Smooth muscle cell of the umbilical artery (primary cell): ENCODE results near the gene NPEPL1. TPM values are rescaled to one million over a fixed set of nuclear protein-coding genes. Genes with fewer than 3 reads are reported as not detected.

Source experiments
- total RNA-seq: library from RNA; depleted of rRNA; stranded (reverse); fragments of >200 nt; gene quantifications from 2 replicates; pipeline ENCODE4 v1.2.3, GENCODE V29; 2014

NPEPL1 gene
- 20.9 and 25.5 TPM in 2 replicates for total RNA-seq

GRCh38 chr20:58692579-58693225 is at the start of gene NPEPL1:
TSS of gene NPEPL1 (plus strand) at chr20:58692800. CDS start at chr20:58692901, 101 bp downstream.

GRCh38 chr20:58650776-58651558 is 41.6 kb upstream of the NPEPL1 start, which contains the start of gene STX16:
TSS of gene STX16 (plus strand) at chr20:58651283. CDS start at chr20:58652007, 724 bp downstream.

Other genes with a start within 250 kb of the NPEPL1 start
- 38.3 and 92.5 TPM in 2 replicates for gene APCDD1L, start 177.4 kb upstream of the NPEPL1 start, total RNA-seq
- gene STX16, start 41.5 kb upstream of the NPEPL1 start, total RNA-seq, result 66.2 and 95.2 TPM in 2 replicates
- 0.89 and 1.5 TPM in 2 replicates for gene GNAS-AS1, start 158.1 kb downstream of the NPEPL1 start, total RNA-seq
- 426 and 713 TPM in 2 replicates for gene GNAS, start 159.9 kb downstream of the NPEPL1 start, total RNA-seq